Measurements from ENCODE around the gene ZNF777. TPM values are rescaled to one million over a fixed set of nuclear protein-coding genes. Genes with fewer than 3 reads are reported as not detected.
"Not testable (repeated sequence)": the region's sequence is repeated elsewhere in the genome, so short reads cannot be mapped to it uniquely, and the experiment has no call there.

Gene ZNF777
- total RNA-seq, 1 experiment from 2014 or later: 12.0 TPM

GRCh38 chr7:149414171-149414570 is 46.7 kb downstream of the ZNF777 start:
- H3K4me3 Mint-ChIP-seq: peak overlapping the region; percentile 78
- no peaks in the 10 kb centered on the region for H3K36me3 Mint-ChIP-seq
- no peak for TF ChIP-seq SP1 (CRISPR knock-in tag; conservative IDR thresholded peaks at IDR 0.05)
- DNase-seq (ENCODE audit: low spot score): no peak
- POLR2A ChIA-PET: no interaction called here
- H3K4me1 Mint-ChIP-seq: peaks cover 10% of the 10 kb centered on the region
- peaks cover 13% of the 10 kb centered on the region for H3K9me3 Mint-ChIP-seq
- CTCF ChIA-PET: no interaction called here
- no peak for ATAC-seq
- H3K27ac Mint-ChIP-seq: no peak overlapping the region
- H3K27me3 Mint-ChIP-seq (ENCODE audit: low read depth): peaks cover 12% of the 10 kb centered on the region

GRCh38 chr7:149413083-149413482 is 47.8 kb downstream of the ZNF777 start:
- CTCF ChIA-PET: interaction anchor here (1.1 to 1.2 kb wide), 2 partner anchors 9 to 95 kb away, joined by 3 to 5 read pairs; no protein-coding TSS in a partner anchor
- H3K36me3 Mint-ChIP-seq; H3K27ac Mint-ChIP-seq; H3K4me3 Mint-ChIP-seq; DNase-seq (ENCODE audit: low spot score); POLR2A ChIA-PET; ATAC-seq: not testable (repeated sequence)
- H3K4me1 Mint-ChIP-seq: peaks cover 10% of the 10 kb centered on the region
- H3K27me3 Mint-ChIP-seq (ENCODE audit: low read depth): peaks cover 15% of the 10 kb centered on the region
- peaks cover 19% of the 10 kb centered on the region for H3K9me3 Mint-ChIP-seq

- ChIA-PET POLR2A (no interaction called here), CTCF (interaction anchor here (0.9 to 1.7 kb wide), 3 partner anchors 92 to 125 kb away, joined by 3 to 10 read pairs (median 4); no protein-coding TSS in a partner anchor)
- Mint-ChIP-seq H3K27ac (no peak overlapping the region), H3K36me3 (no peaks in the 10 kb centered on the region), H3K9me3 (peaks cover 19% of the 10 kb centered on the region), H3K4me3 (no peak overlapping the region), H3K4me1 (peaks cover 8% of the 10 kb centered on the region), H3K27me3 (ENCODE audit: low read depth) (peaks cover 15% of the 10 kb centered on the region)
- DNase-seq (ENCODE audit: low spot score) (no peak), ATAC-seq (no peak)
- TF ChIP-seq, protein P1, sequence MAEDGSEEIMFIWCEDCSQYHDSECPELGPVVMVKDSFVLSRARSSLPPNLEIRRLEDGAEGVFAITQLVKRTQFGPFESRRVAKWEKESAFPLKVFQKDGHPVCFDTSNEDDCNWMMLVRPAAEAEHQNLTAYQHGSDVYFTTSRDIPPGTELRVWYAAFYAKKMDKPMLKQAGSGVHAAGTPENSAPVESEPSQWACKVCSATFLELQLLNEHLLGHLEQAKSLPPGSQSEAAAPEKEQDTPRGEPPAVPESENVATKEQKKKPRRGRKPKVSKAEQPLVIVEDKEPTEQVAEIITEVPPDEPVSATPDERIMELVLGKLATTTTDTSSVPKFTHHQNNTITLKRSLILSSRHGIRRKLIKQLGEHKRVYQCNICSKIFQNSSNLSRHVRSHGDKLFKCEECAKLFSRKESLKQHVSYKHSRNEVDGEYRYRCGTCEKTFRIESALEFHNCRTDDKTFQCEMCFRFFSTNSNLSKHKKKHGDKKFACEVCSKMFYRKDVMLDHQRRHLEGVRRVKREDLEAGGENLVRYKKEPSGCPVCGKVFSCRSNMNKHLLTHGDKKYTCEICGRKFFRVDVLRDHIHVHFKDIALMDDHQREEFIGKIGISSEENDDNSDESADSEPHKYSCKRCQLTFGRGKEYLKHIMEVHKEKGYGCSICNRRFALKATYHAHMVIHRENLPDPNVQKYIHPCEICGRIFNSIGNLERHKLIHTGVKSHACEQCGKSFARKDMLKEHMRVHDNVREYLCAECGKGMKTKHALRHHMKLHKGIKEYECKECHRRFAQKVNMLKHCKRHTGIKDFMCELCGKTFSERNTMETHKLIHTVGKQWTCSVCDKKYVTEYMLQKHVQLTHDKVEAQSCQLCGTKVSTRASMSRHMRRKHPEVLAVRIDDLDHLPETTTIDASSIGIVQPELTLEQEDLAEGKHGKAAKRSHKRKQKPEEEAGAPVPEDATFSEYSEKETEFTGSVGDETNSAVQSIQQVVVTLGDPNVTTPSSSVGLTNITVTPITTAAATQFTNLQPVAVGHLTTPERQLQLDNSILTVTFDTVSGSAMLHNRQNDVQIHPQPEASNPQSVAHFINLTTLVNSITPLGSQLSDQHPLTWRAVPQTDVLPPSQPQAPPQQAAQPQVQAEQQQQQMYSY (CRISPR knock-in tag; IDR thresholded peaks at IDR 0.05): no peak
- TF ChIP-seq NFYB (CRISPR knock-in tag; conservative IDR thresholded peaks at IDR 0.05; ENCODE audit: low read depth) (no peak), MAX (CRISPR knock-in tag; IDR thresholded peaks at IDR 0.05) (no peak), OVOL2 (CRISPR knock-in tag; IDR thresholded peaks at IDR 0.05; ENCODE audit: borderline replicate concordance) (no peak), HMGA2 (CRISPR knock-in tag; IDR thresholded peaks at IDR 0.05) (no peak)
- TF ChIP-seq, protein P2, sequence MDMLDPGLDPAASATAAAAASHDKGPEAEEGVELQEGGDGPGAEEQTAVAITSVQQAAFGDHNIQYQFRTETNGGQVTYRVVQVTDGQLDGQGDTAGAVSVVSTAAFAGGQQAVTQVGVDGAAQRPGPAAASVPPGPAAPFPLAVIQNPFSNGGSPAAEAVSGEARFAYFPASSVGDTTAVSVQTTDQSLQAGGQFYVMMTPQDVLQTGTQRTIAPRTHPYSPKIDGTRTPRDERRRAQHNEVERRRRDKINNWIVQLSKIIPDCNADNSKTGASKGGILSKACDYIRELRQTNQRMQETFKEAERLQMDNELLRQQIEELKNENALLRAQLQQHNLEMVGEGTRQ (CRISPR knock-in tag; IDR thresholded peaks at IDR 0.05): no peak
Measured at GRCh38 chr7:149409895-149410294, 51.0 kb downstream of the ZNF777 start.

- ChIA-PET CTCF (interaction anchor here (0.7 to 4.3 kb wide), 7 partner anchors 49 to 339 kb away, joined by 3 to 46 read pairs (median 4); no protein-coding TSS in a partner anchor), POLR2A (no interaction called here)
- TF ChIP-seq ELF4 (CRISPR knock-in tag; IDR thresholded peaks at IDR 0.05; ENCODE audit: low read depth): no peak
- no peak for TF ChIP-seq ZNF396 (CRISPR knock-in tag; IDR thresholded peaks at IDR 0.05; ENCODE audit: borderline replicate concordance)
- no peaks in the 10 kb centered on the region for H3K36me3 Mint-ChIP-seq
- DNase-seq (ENCODE audit: low spot score) (no peak), ATAC-seq (no peak)
- H3K27me3 Mint-ChIP-seq (ENCODE audit: low read depth): 0 out of 2 replicates have a peak, but pooled peaks cover 3% of the 10 kb centered on the region
- H3K4me1 Mint-ChIP-seq: peaks cover 18% of the 10 kb centered on the region
- H3K27ac Mint-ChIP-seq: no peak overlapping the region
- no peak overlapping the region for H3K4me3 Mint-ChIP-seq
- peaks cover 6% of the 10 kb centered on the region; the same call in 1 of the 2 replicates for H3K9me3 Mint-ChIP-seq
Measured at GRCh38 chr7:149404825-149405224, 56.0 kb downstream of the ZNF777 start.

GRCh38 chr7:149404396-149404795 is 56.5 kb downstream of the ZNF777 start:
- H3K9me3 Mint-ChIP-seq: peaks cover 6% of the 10 kb centered on the region; the same call in 1 of the 2 replicates
- no peak for ATAC-seq
- H3K27me3 Mint-ChIP-seq (ENCODE audit: low read depth): 0 out of 2 replicates have a peak, but pooled peaks cover 3% of the 10 kb centered on the region
- H3K27ac Mint-ChIP-seq: no peak overlapping the region
- ChIA-PET CTCF (interaction anchor here (0.7 to 4.3 kb wide), 8 partner anchors 49 to 338 kb away, joined by 3 to 46 read pairs (median 4); no protein-coding TSS in a partner anchor), POLR2A (no interaction called here)
- DNase-seq (ENCODE audit: low spot score): no peak
- H3K4me3 Mint-ChIP-seq: no peak overlapping the region
- no peaks in the 10 kb centered on the region for H3K36me3 Mint-ChIP-seq
- peaks cover 18% of the 10 kb centered on the region for H3K4me1 Mint-ChIP-seq
- TF ChIP-seq FOXK1 (CRISPR knock-in tag; IDR thresholded peaks at IDR 0.05) (no peak), IRF2 (CRISPR knock-in tag; IDR thresholded peaks at IDR 0.05; ENCODE audit: borderline replicate concordance, low read depth) (no peak), ZBTB21 (CRISPR knock-in tag; IDR thresholded peaks at IDR 0.05; ENCODE audit: borderline replicate concordance) (no peak), MAX (CRISPR knock-in tag; IDR thresholded peaks at IDR 0.05) (no peak), MXD4 (CRISPR knock-in tag; IDR thresholded peaks at IDR 0.05; ENCODE audit: borderline replicate concordance) (no peak), STAT6 (CRISPR knock-in tag; conservative IDR thresholded peaks at IDR 0.05; ENCODE audit: low read depth) (no peak), CBFB (CRISPR knock-in tag; IDR thresholded peaks at IDR 0.05; ENCODE audit: low read depth) (no peak)
- TF ChIP-seq, protein P2 (CRISPR knock-in tag; IDR thresholded peaks at IDR 0.05): no peak

Data from WTC11 (cell line).